ENCODE measurements around the gene ABCC4. TPM values are rescaled to one million over a fixed set of nuclear protein-coding genes. Genes with fewer than 3 reads are reported as not detected.

Gene ABCC4
- total and polyA plus RNA-seq, 4 donors = 0.74 to 22.5 (median 2.0) TPM

GRCh38 chr13:95019886-95020285 lies 281.4 kb downstream of the ABCC4 start (continued):
- TF ChIP-seq, protein P1, sequence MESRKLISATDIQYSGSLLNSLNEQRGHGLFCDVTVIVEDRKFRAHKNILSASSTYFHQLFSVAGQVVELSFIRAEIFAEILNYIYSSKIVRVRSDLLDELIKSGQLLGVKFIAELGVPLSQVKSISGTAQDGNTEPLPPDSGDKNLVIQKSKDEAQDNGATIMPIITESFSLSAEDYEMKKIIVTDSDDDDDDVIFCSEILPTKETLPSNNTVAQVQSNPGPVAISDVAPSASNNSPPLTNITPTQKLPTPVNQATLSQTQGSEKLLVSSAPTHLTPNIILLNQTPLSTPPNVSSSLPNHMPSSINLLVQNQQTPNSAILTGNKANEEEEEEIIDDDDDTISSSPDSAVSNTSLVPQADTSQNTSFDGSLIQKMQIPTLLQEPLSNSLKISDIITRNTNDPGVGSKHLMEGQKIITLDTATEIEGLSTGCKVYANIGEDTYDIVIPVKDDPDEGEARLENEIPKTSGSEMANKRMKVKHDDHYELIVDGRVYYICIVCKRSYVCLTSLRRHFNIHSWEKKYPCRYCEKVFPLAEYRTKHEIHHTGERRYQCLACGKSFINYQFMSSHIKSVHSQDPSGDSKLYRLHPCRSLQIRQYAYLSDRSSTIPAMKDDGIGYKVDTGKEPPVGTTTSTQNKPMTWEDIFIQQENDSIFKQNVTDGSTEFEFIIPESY (IDR thresholded peaks at IDR 0.05) = no peak
- no peak for TF ChIP-seq TAF1 (conservative IDR thresholded peaks at IDR 0.05)

DNA sequence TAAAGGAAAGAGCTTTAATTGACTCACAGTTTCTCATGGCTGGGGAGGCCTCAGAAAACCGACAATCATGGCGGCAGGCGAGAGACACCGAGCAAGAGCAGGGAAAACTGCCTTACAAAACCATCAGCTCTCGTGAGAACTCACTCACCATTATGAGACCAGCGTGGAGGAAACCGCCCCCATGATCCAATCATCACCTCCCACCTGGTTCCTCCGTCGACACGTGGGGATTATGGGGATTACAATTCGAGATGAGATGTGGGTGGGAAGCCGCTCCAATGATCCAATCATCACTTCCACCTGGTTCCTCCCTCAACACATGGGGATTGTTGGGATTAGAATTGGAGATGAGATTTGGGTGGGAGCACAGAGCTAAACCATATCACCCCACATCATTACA lies 293.9 kb downstream of the ABCC4 start:
- Histone ChIP-seq H3K36me3 (ENCODE audit: control insufficient read depth in 4 of 4, insufficient read depth in 3 of 4, low read depth in 1 of 4, low read length in 3 of 4) (no peaks in the 10 kb centered on the region), H3K4me1 (ENCODE audit: control insufficient read depth in 4 of 4, insufficient read depth in 4 of 4, low read length in 3 of 4) (peaks cover 0 to 7% (median under 1%) of the 10 kb centered on the region in 4 donors), H3K9me3 (ENCODE audit: control insufficient read depth in 4 of 4, low read length in 3 of 4) (no peaks in the 10 kb centered on the region), H3K4me3 (ENCODE audit: low read depth in 1 of 3, low read length in 3 of 3) (no peak overlapping the region), H3K27ac (ENCODE audit: low read depth in 1 of 2, low read length in 2 of 2) (no peak overlapping the region), H3K27me3 (ENCODE audit: control insufficient read depth in 4 of 4, insufficient read depth in 4 of 4, low read length in 3 of 4) (peaks cover 0 to 5% (median 0%) of the 10 kb centered on the region in 4 donors), H3K9ac (ENCODE audit: low read depth in 1 of 2, low read length in 2 of 2) (no peak overlapping the region)
- TF ChIP-seq, protein P2, sequence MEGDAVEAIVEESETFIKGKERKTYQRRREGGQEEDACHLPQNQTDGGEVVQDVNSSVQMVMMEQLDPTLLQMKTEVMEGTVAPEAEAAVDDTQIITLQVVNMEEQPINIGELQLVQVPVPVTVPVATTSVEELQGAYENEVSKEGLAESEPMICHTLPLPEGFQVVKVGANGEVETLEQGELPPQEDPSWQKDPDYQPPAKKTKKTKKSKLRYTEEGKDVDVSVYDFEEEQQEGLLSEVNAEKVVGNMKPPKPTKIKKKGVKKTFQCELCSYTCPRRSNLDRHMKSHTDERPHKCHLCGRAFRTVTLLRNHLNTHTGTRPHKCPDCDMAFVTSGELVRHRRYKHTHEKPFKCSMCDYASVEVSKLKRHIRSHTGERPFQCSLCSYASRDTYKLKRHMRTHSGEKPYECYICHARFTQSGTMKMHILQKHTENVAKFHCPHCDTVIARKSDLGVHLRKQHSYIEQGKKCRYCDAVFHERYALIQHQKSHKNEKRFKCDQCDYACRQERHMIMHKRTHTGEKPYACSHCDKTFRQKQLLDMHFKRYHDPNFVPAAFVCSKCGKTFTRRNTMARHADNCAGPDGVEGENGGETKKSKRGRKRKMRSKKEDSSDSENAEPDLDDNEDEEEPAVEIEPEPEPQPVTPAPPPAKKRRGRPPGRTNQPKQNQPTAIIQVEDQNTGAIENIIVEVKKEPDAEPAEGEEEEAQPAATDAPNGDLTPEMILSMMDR (IDR thresholded peaks at IDR 0.05; ENCODE audit: low read depth, low read length, missing input control) = no peak
- TF ChIP-seq JUND (IDR thresholded peaks at IDR 0.05) (no peak), GABPA (IDR thresholded peaks at IDR 0.05 in 1 of 2, conservative IDR thresholded peaks at IDR 0.05 in 1 of 2) (no peak), FOXA1 (IDR thresholded peaks at IDR 0.05) (no peak), NR2F2 (IDR thresholded peaks at IDR 0.05) (no peak), SP1 (IDR thresholded peaks at IDR 0.05) (no peak), EGR1 (IDR thresholded peaks at IDR 0.05; ENCODE audit: low read depth in 2 of 2) (no peak), YY1 (IDR thresholded peaks at IDR 0.05) (no peak), RAD21 (IDR thresholded peaks at IDR 0.05) (no peak), MAX (IDR thresholded peaks at IDR 0.05) (no peak), RXRA (IDR thresholded peaks at IDR 0.05) (no peak), FOXA2 (IDR thresholded peaks at IDR 0.05) (no peak), HNF4A (conservative IDR thresholded peaks at IDR 0.05) (no peak), ATF3 (IDR thresholded peaks at IDR 0.05) (no peak)
- TF ChIP-seq, protein P1 (IDR thresholded peaks at IDR 0.05) = no peak
- TF ChIP-seq, protein P3, sequence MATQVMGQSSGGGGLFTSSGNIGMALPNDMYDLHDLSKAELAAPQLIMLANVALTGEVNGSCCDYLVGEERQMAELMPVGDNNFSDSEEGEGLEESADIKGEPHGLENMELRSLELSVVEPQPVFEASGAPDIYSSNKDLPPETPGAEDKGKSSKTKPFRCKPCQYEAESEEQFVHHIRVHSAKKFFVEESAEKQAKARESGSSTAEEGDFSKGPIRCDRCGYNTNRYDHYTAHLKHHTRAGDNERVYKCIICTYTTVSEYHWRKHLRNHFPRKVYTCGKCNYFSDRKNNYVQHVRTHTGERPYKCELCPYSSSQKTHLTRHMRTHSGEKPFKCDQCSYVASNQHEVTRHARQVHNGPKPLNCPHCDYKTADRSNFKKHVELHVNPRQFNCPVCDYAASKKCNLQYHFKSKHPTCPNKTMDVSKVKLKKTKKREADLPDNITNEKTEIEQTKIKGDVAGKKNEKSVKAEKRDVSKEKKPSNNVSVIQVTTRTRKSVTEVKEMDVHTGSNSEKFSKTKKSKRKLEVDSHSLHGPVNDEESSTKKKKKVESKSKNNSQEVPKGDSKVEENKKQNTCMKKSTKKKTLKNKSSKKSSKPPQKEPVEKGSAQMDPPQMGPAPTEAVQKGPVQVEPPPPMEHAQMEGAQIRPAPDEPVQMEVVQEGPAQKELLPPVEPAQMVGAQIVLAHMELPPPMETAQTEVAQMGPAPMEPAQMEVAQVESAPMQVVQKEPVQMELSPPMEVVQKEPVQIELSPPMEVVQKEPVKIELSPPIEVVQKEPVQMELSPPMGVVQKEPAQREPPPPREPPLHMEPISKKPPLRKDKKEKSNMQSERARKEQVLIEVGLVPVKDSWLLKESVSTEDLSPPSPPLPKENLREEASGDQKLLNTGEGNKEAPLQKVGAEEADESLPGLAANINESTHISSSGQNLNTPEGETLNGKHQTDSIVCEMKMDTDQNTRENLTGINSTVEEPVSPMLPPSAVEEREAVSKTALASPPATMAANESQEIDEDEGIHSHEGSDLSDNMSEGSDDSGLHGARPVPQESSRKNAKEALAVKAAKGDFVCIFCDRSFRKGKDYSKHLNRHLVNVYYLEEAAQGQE (IDR thresholded peaks at IDR 0.05) = no peak
- WGBS = 88% methylated on average over 12 of the region's 12 CpGs
- no peak for DNase-seq (ENCODE audit: low spot score)
